ENCODE data around the gene OR6C6.
"Not testable (repeated sequence)": the region's sequence is repeated elsewhere in the genome, so short reads cannot be mapped to it uniquely, and the experiment has no call there.

OR6C6 gene

GRCh38 chr12:55296469-55296868 lies at the start of gene OR6C6:
OR6C6 (minus strand) TSS chr12:55296569; CDS start chr12:55295232, 1,337 bp downstream.
- no peak for DNase-seq

- DNase-seq, result no peak
Measured at GRCh38 chr12:55336002-55336401, 39.6 kb upstream of the OR6C6 start.

- DNase-seq, result no peak
Measured at GRCh38 chr12:55330446-55330845, 34.1 kb upstream of the OR6C6 start, which contains the start of gene OR6C3. OR6C3 (plus strand) TSS chr12:55330746; CDS start chr12:55331701, 955 bp downstream.

- DNase-seq, result not testable (repeated sequence)
Measured at GRCh38 chr12:55325801-55326200, 29.4 kb upstream of the OR6C6 start.

- DNase-seq, result no peak
Measured at GRCh38 chr12:55320201-55320600, 23.8 kb upstream of the OR6C6 start.

GRCh38 chr12:55314043-55314442 lies 17.7 kb upstream of the OR6C6 start, which contains the start of gene OR6C1:
OR6C1 (plus strand) TSS chr12:55314343; CDS start chr12:55320600, 6,257 bp downstream.
- no peak for DNase-seq

- DNase-seq, result no peak
Measured at GRCh38 chr12:55289999-55290398, 6.4 kb downstream of the OR6C6 start.

- DNase-seq, result no peak
Measured at GRCh38 chr12:55280991-55281390, 15.4 kb downstream of the OR6C6 start.

GRCh38 chr12:55258303-55258702 lies 38.1 kb downstream of the OR6C6 start:
- DNase-seq, result no peak

GRCh38 chr12:55256831-55257230 lies 39.5 kb downstream of the OR6C6 start:
- DNase-seq, result no peak

- no peak for DNase-seq
Measured at GRCh38 chr12:55253281-55253680, 43.1 kb downstream of the OR6C6 start.

GRCh38 chr12:55250944-55251343 lies 45.4 kb downstream of the OR6C6 start:
- DNase-seq, result no peak

- no peak for DNase-seq
Measured at GRCh38 chr12:55246159-55246558, 50.2 kb downstream of the OR6C6 start.

- DNase-seq, result no peak
Measured at GRCh38 chr12:55244309-55244708, 52.1 kb downstream of the OR6C6 start, which contains the start of gene OR6C74. OR6C74 (plus strand) TSS chr12:55244609; CDS start chr12:55247288, 2,679 bp downstream.

All from DMS 273 treated with DMSO at 0.1 percent for 48 hours (cell line).